Measurements from ENCODE around the gene EXPH5. TPM values are rescaled to one million over a fixed set of nuclear protein-coding genes. Genes with fewer than 3 reads are reported as not detected.
"Not testable (repeated sequence)": the region's sequence is repeated elsewhere in the genome, so short reads cannot be mapped to it uniquely, and the experiment has no call there.

EXPH5 gene
- total RNA-seq, 5 donors from 2014 or later (not counting 1 experiment from before 2014, with no cell fraction given), result 3.3 to 4.1 (median 4.0) TPM

- H3K4me1 ChIP-seq (ENCODE audit: control insufficient read depth in 1 of 2, extremely low read depth in 1 of 2, insufficient read depth in 2 of 2, low read length in 2 of 2), result no peaks in the 10 kb centered on the region
- peaks cover 0 to 2% of the 10 kb centered on the region in 2 experiments for H3K27me3 ChIP-seq (replicated peaks in 1 of 2; ENCODE audit: control insufficient read depth in 2 of 2, extremely low read depth in 1 of 2, insufficient read depth in 2 of 2, low read length in 1 of 2)
- no peaks in the 10 kb centered on the region for H3K27me3 Mint-ChIP-seq
- no peak overlapping the region for H3K4me3 Mint-ChIP-seq
- ChIA-PET CTCF (no interaction called here), POLR2A (no interaction called here)
- no CpG with 5 or more reads among the region's 4 CpGs for WGBS (ENCODE audit: insufficient coverage)
- DNase-seq, result no peak
- H3K27ac ChIP-seq (ENCODE audit: low read length), result no peak overlapping the region
- no peaks in the 10 kb centered on the region for H3K36me3 ChIP-seq (ENCODE audit: control insufficient read depth in 2 of 2, extremely low read depth in 1 of 2, insufficient read depth in 1 of 2, low read length in 1 of 2)
- no peak overlapping the region for H3K4me3 ChIP-seq (ENCODE audit: control insufficient read depth in 1 of 2, extremely low read depth in 1 of 2, low read length in 1 of 2)
- ATAC-seq (replicated peaks in 1 of 4), result no peak
- peaks cover under 1 to 5% (median 4%) of the 10 kb centered on the region in 3 donors for H3K4me1 Mint-ChIP-seq
- H3K9me3 Mint-ChIP-seq, result no peaks in the 10 kb centered on the region
- H3K36me3 Mint-ChIP-seq, result no peaks in the 10 kb centered on the region
- no peak overlapping the region for H3K27ac Mint-ChIP-seq
- no peaks in the 10 kb centered on the region for H3K9me3 ChIP-seq
Measured at GRCh38 chr11:108587109-108587508, 6.5 kb downstream of the EXPH5 start.

- Mint-ChIP-seq H3K36me3 (no peaks in the 10 kb centered on the region), H3K4me3 (no peak overlapping the region), H3K27ac (no peak overlapping the region), H3K4me1 (peaks cover 0 to under 1% (median 0%) of the 10 kb centered on the region in 3 donors), H3K9me3 (no peaks in the 10 kb centered on the region), H3K27me3 (no peaks in the 10 kb centered on the region)
- WGBS (ENCODE audit: insufficient coverage), result no CpG with 5 or more reads among the region's 3 CpGs
- ChIA-PET POLR2A (no interaction called here), CTCF (no interaction called here)
- Histone ChIP-seq H3K36me3 (ENCODE audit: control insufficient read depth in 2 of 2, extremely low read depth in 1 of 2, insufficient read depth in 1 of 2, low read length in 1 of 2) (no peaks in the 10 kb centered on the region), H3K27ac (ENCODE audit: low read length) (no peak overlapping the region), H3K9me3 (no peaks in the 10 kb centered on the region), H3K4me3 (ENCODE audit: control insufficient read depth in 1 of 2, extremely low read depth in 1 of 2, low read length in 1 of 2) (no peak overlapping the region), H3K27me3 (replicated peaks in 1 of 2; ENCODE audit: control insufficient read depth in 2 of 2, extremely low read depth in 1 of 2, insufficient read depth in 2 of 2, low read length in 1 of 2) (no peaks in the 10 kb centered on the region), H3K4me1 (ENCODE audit: control insufficient read depth in 1 of 2, extremely low read depth in 1 of 2, insufficient read depth in 2 of 2, low read length in 2 of 2) (no peaks in the 10 kb centered on the region)
- ATAC-seq (replicated peaks in 1 of 4) (no peak), DNase-seq (no peak)
Measured at GRCh38 chr11:108586600-108586999, 7.0 kb downstream of the EXPH5 start.

GRCh38 chr11:108586185-108586584 lies 7.4 kb downstream of the EXPH5 start:
- ATAC-seq (replicated peaks in 1 of 4); H3K27me3 Mint-ChIP-seq; H3K27ac Mint-ChIP-seq; H3K4me1 ChIP-seq (ENCODE audit: control insufficient read depth in 1 of 2, extremely low read depth in 1 of 2, insufficient read depth in 2 of 2, low read length in 2 of 2); H3K9me3 Mint-ChIP-seq; H3K36me3 Mint-ChIP-seq; H3K4me3 Mint-ChIP-seq; H3K9me3 ChIP-seq; H3K36me3 ChIP-seq (ENCODE audit: control insufficient read depth in 2 of 2, extremely low read depth in 1 of 2, insufficient read depth in 1 of 2, low read length in 1 of 2); H3K4me1 Mint-ChIP-seq; POLR2A ChIA-PET; H3K27ac ChIP-seq (ENCODE audit: low read length); CTCF ChIA-PET; DNase-seq; H3K4me3 ChIP-seq (ENCODE audit: control insufficient read depth in 1 of 2, extremely low read depth in 1 of 2, low read length in 1 of 2); H3K27me3 ChIP-seq (replicated peaks in 1 of 2; ENCODE audit: control insufficient read depth in 2 of 2, extremely low read depth in 1 of 2, insufficient read depth in 2 of 2, low read length in 1 of 2): not testable (repeated sequence)
- 86% methylated on average over 2 of the region's 4 CpGs for WGBS (ENCODE audit: insufficient coverage)

- Histone ChIP-seq H3K27ac (ENCODE audit: low read length) (no peak overlapping the region), H3K9me3 (no peaks in the 10 kb centered on the region), H3K36me3 (ENCODE audit: control insufficient read depth in 2 of 2, extremely low read depth in 1 of 2, insufficient read depth in 1 of 2, low read length in 1 of 2) (no peaks in the 10 kb centered on the region), H3K4me1 (ENCODE audit: control insufficient read depth in 1 of 2, extremely low read depth in 1 of 2, insufficient read depth in 2 of 2, low read length in 2 of 2) (no peaks in the 10 kb centered on the region), H3K27me3 (replicated peaks in 1 of 2; ENCODE audit: control insufficient read depth in 2 of 2, extremely low read depth in 1 of 2, insufficient read depth in 2 of 2, low read length in 1 of 2) (no peaks in the 10 kb centered on the region), H3K4me3 (ENCODE audit: control insufficient read depth in 1 of 2, extremely low read depth in 1 of 2, low read length in 1 of 2) (no peak overlapping the region)
- no peaks in the 10 kb centered on the region for H3K4me1 Mint-ChIP-seq
- no peak for ATAC-seq (replicated peaks in 1 of 4)
- no peak for DNase-seq
- H3K27me3 Mint-ChIP-seq, result peaks cover 3% of the 10 kb centered on the region in 2 donors
- H3K9me3 Mint-ChIP-seq, result no peaks in the 10 kb centered on the region
- no peak overlapping the region for H3K4me3 Mint-ChIP-seq
- no peaks in the 10 kb centered on the region for H3K36me3 Mint-ChIP-seq
- POLR2A ChIA-PET, result no interaction called here
- no peak overlapping the region for H3K27ac Mint-ChIP-seq
- CTCF ChIA-PET, result no interaction called here
Measured at GRCh38 chr11:108584973-108585372, 8.6 kb downstream of the EXPH5 start.

- Histone ChIP-seq H3K9me3 (no peaks in the 10 kb centered on the region), H3K4me3 (ENCODE audit: control insufficient read depth in 1 of 2, extremely low read depth in 1 of 2, low read length in 1 of 2) (no peak overlapping the region), H3K27ac (ENCODE audit: low read length) (no peak overlapping the region), H3K36me3 (ENCODE audit: control insufficient read depth in 2 of 2, extremely low read depth in 1 of 2, insufficient read depth in 1 of 2, low read length in 1 of 2) (no peaks in the 10 kb centered on the region), H3K27me3 (replicated peaks in 1 of 2; ENCODE audit: control insufficient read depth in 2 of 2, extremely low read depth in 1 of 2, insufficient read depth in 2 of 2, low read length in 1 of 2) (no peaks in the 10 kb centered on the region), H3K4me1 (ENCODE audit: control insufficient read depth in 1 of 2, extremely low read depth in 1 of 2, insufficient read depth in 2 of 2, low read length in 2 of 2) (no peaks in the 10 kb centered on the region)
- ATAC-seq (replicated peaks in 1 of 4) (no peak), DNase-seq (no peak)
- ChIA-PET CTCF (interaction anchor here (0.7 to 1.4 kb wide), 2 partner anchors 10 to 1849 kb away, joined by 3 read pairs; partner anchors contain the start of gene FDX1 (in 1 of the 2)), POLR2A (interaction anchor here in 1 of 2 donors (0.5 kb wide), 1 partner anchor 51 kb away, joined by 4 read pairs; no protein-coding TSS in a partner anchor)
- WGBS (ENCODE audit: insufficient coverage), result no CpG with 5 or more reads among the region's 2 CpGs
- Mint-ChIP-seq H3K27ac (no peak overlapping the region), H3K4me3 (no peak overlapping the region), H3K36me3 (no peaks in the 10 kb centered on the region), H3K9me3 (no peaks in the 10 kb centered on the region), H3K4me1 (no peaks in the 10 kb centered on the region), H3K27me3 (peaks cover 4 to 11% of the 10 kb centered on the region in 2 donors)
Measured at GRCh38 chr11:108580645-108581044, 12.9 kb downstream of the EXPH5 start.

- no peak overlapping the region for H3K4me3 Mint-ChIP-seq
- Histone ChIP-seq H3K4me1 (ENCODE audit: control insufficient read depth in 1 of 2, extremely low read depth in 1 of 2, insufficient read depth in 2 of 2, low read length in 2 of 2) (no peaks in the 10 kb centered on the region), H3K9me3 (no peaks in the 10 kb centered on the region), H3K27ac (ENCODE audit: low read length) (no peak overlapping the region), H3K27me3 (replicated peaks in 1 of 2; ENCODE audit: control insufficient read depth in 2 of 2, extremely low read depth in 1 of 2, insufficient read depth in 2 of 2, low read length in 1 of 2) (no peaks in the 10 kb centered on the region), H3K4me3 (ENCODE audit: control insufficient read depth in 1 of 2, extremely low read depth in 1 of 2, low read length in 1 of 2) (no peak overlapping the region), H3K36me3 (ENCODE audit: control insufficient read depth in 2 of 2, extremely low read depth in 1 of 2, insufficient read depth in 1 of 2, low read length in 1 of 2) (no peaks in the 10 kb centered on the region)
- no peaks in the 10 kb centered on the region for H3K4me1 Mint-ChIP-seq
- no peak for DNase-seq
- CTCF ChIA-PET, result interaction anchor here in 1 of 2 donors (0.8 to 1.4 kb wide), 2 partner anchors 9 to 26 kb away, joined by 3 read pairs; no protein-coding TSS in a partner anchor
- peaks cover under 1% of the 10 kb centered on the region for H3K36me3 Mint-ChIP-seq
- H3K27ac Mint-ChIP-seq, result no peak overlapping the region
- ATAC-seq (replicated peaks in 1 of 4), result no peak
- POLR2A ChIA-PET, result no interaction called here
- H3K27me3 Mint-ChIP-seq, result peaks cover 4 to 11% of the 10 kb centered on the region in 2 donors
- H3K9me3 Mint-ChIP-seq, result peaks cover 0 to under 1% (median 0%) of the 10 kb centered on the region in 3 donors
Measured at GRCh38 chr11:108580043-108580442, 13.5 kb downstream of the EXPH5 start.

- Histone ChIP-seq H3K4me1 (ENCODE audit: control insufficient read depth in 1 of 2, extremely low read depth in 1 of 2, insufficient read depth in 2 of 2, low read length in 2 of 2) (no peaks in the 10 kb centered on the region), H3K4me3 (ENCODE audit: control insufficient read depth in 1 of 2, extremely low read depth in 1 of 2, low read length in 1 of 2) (no peak overlapping the region), H3K36me3 (ENCODE audit: control insufficient read depth in 2 of 2, extremely low read depth in 1 of 2, insufficient read depth in 1 of 2, low read length in 1 of 2) (no peaks in the 10 kb centered on the region), H3K27me3 (replicated peaks in 1 of 2; ENCODE audit: control insufficient read depth in 2 of 2, extremely low read depth in 1 of 2, insufficient read depth in 2 of 2, low read length in 1 of 2) (no peaks in the 10 kb centered on the region), H3K9me3 (no peaks in the 10 kb centered on the region), H3K27ac (ENCODE audit: low read length) (no peak overlapping the region)
- ATAC-seq (replicated peaks in 1 of 4) (no peak), DNase-seq (no peak)
- POLR2A ChIA-PET, result interaction anchor here in 1 of 2 donors (0.6 kb wide), 1 partner anchor 88 kb away, joined by 3 read pairs; the partner anchor contains the start of gene DDX10
- Mint-ChIP-seq H3K27me3 (peaks cover 4 to 11% of the 10 kb centered on the region in 2 donors), H3K4me3 (no peak overlapping the region), H3K36me3 (peaks cover 4% of the 10 kb centered on the region), H3K9me3 (peaks cover 0 to 4% (median 3%) of the 10 kb centered on the region in 3 donors), H3K4me1 (peaks cover 0 to 5% (median 4%) of the 10 kb centered on the region in 3 donors), H3K27ac (no peak overlapping the region)
- CTCF ChIA-PET, result interaction anchor here in 1 of 2 donors (0.5 kb wide), 1 partner anchor 211 kb away, joined by 5 read pairs; no protein-coding TSS in a partner anchor
- WGBS (ENCODE audit: insufficient coverage), result no CpG with 5 or more reads among the region's 1 CpG
Measured at GRCh38 chr11:108576523-108576922, 17.0 kb downstream of the EXPH5 start.
